K562 (cell line): ENCODE measurements around the gene IL13.

Experiments
- DNMT1 ChIP-seq: fragments of 450-650 bp; IDR thresholded peaks from 2 replicates; pipeline ENCODE4 v1.6.1; 2016; ENCODE audit warnings: antibody characterized with exemption, mild to moderate bottlenecking
- NFXL1 ChIP-seq: fragments of 450-650 bp; formaldehyde crosslinking; IDR thresholded peaks from 2 replicates; pipeline ENCODE4 v1.4.0; 2021; ENCODE audit warnings: mild to moderate bottlenecking
- TOE1 ChIP-seq, 2 experiments: fragments of 450-650 bp in 1 of 2; sonication (generic) in 1 of 2; formaldehyde crosslinking in 1 of 2; IDR thresholded peaks; 2 replicates each; pipeline versions ENCODE4 v1.7.1 to v1.8.0; 2016 to 2022; ENCODE audit warnings: borderline replicate concordance in 2 of 2, mild to moderate bottlenecking in 2 of 2, antibody characterized with exemption in 1 of 2, inconsistent platforms in 1 of 2, low read depth in 1 of 2, missing genetic modification reagents in 1 of 2, moderate library complexity in 1 of 2
- ZNF668 ChIP-seq: fragments of 250-450 bp; sonication (Bioruptor Pico); IDR thresholded peaks from 2 replicates; pipeline ENCODE4 v1.8.0; 2022; ENCODE audit warnings: mild to moderate bottlenecking, inconsistent platforms
- TF ChIP-seq, protein P1 (sequence below), 3 experiments: IDR thresholded peaks in 2 of 3; conservative IDR thresholded peaks in 1 of 3; 2 replicates each; pipeline ENCODE4 v1.5.1; 2011 to 2012; ENCODE audit warnings: low read length in 3 of 3, mild to moderate bottlenecking in 3 of 3, control low read depth in 2 of 3, improper control_type of control experiment in 1 of 3, inconsistent platforms in 1 of 3, low read depth in 1 of 3, mixed read lengths in 1 of 3, moderate library complexity in 1 of 3; ENCODE audit not compliant: insufficient read depth in 2 of 3
- TF ChIP-seq, protein P2 (sequence below): fragments of 200-800 bp; sonication (Bioruptor generic); IDR thresholded peaks from 2 replicates; pipeline ENCODE4 v1.6.1; 2016; ENCODE audit warnings: missing genetic modification characterization, missing compliant biosample characterization
- TF ChIP-seq, protein P3 (sequence below): sonication (generic); formaldehyde crosslinking; IDR thresholded peaks from 2 replicates; pipeline ENCODE4 v1.8.0; 2022; ENCODE audit warnings: mild to moderate bottlenecking, missing genetic modification reagents

DNA sequence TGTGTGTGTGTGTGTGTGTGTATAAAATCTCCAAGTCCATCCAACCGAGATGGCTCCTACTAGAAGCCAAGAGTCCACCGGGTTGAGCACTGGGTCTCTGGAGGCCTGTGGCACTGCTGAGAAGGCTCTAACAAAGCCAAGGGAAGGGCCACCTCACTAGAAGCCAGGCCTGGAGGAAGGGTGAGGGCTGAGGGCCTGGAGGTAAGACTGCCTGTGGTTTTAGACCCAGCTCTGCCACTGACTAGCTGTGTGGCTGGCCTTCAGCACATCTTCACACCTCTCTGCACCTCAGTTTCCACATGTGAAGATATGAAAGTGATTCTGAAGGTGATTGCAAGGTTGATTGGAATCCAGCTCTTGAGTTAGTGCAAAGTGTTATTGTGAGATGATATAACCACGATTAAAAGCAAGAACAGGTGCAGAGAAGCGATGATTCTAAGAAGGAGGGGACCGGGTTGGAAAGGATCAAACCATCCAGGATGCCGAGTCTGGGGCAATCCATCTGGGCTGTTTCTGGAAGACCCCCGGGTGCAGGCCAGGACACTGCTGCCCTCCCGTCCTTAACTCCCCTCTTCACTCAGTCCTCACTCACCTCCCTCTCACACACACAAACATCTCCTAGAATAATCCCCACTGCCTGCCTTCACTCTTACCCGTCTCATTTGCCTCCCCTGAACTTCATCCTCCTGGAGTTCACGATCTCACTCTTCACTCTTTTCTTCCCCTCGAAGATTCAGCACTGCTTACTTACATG lies 18.1 kb downstream of the IL13 start:
- TF ChIP-seq ZNF668, result no peak
- TF ChIP-seq, protein P1, sequence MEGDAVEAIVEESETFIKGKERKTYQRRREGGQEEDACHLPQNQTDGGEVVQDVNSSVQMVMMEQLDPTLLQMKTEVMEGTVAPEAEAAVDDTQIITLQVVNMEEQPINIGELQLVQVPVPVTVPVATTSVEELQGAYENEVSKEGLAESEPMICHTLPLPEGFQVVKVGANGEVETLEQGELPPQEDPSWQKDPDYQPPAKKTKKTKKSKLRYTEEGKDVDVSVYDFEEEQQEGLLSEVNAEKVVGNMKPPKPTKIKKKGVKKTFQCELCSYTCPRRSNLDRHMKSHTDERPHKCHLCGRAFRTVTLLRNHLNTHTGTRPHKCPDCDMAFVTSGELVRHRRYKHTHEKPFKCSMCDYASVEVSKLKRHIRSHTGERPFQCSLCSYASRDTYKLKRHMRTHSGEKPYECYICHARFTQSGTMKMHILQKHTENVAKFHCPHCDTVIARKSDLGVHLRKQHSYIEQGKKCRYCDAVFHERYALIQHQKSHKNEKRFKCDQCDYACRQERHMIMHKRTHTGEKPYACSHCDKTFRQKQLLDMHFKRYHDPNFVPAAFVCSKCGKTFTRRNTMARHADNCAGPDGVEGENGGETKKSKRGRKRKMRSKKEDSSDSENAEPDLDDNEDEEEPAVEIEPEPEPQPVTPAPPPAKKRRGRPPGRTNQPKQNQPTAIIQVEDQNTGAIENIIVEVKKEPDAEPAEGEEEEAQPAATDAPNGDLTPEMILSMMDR (IDR thresholded peaks at IDR 0.05 in 2 of 3, conservative IDR thresholded peaks at IDR 0.05 in 1 of 3; ENCODE audit: insufficient read depth in 2 of 3, low read depth in 1 of 3, low read length in 3 of 3), result no peak
- TF ChIP-seq, protein P2, sequence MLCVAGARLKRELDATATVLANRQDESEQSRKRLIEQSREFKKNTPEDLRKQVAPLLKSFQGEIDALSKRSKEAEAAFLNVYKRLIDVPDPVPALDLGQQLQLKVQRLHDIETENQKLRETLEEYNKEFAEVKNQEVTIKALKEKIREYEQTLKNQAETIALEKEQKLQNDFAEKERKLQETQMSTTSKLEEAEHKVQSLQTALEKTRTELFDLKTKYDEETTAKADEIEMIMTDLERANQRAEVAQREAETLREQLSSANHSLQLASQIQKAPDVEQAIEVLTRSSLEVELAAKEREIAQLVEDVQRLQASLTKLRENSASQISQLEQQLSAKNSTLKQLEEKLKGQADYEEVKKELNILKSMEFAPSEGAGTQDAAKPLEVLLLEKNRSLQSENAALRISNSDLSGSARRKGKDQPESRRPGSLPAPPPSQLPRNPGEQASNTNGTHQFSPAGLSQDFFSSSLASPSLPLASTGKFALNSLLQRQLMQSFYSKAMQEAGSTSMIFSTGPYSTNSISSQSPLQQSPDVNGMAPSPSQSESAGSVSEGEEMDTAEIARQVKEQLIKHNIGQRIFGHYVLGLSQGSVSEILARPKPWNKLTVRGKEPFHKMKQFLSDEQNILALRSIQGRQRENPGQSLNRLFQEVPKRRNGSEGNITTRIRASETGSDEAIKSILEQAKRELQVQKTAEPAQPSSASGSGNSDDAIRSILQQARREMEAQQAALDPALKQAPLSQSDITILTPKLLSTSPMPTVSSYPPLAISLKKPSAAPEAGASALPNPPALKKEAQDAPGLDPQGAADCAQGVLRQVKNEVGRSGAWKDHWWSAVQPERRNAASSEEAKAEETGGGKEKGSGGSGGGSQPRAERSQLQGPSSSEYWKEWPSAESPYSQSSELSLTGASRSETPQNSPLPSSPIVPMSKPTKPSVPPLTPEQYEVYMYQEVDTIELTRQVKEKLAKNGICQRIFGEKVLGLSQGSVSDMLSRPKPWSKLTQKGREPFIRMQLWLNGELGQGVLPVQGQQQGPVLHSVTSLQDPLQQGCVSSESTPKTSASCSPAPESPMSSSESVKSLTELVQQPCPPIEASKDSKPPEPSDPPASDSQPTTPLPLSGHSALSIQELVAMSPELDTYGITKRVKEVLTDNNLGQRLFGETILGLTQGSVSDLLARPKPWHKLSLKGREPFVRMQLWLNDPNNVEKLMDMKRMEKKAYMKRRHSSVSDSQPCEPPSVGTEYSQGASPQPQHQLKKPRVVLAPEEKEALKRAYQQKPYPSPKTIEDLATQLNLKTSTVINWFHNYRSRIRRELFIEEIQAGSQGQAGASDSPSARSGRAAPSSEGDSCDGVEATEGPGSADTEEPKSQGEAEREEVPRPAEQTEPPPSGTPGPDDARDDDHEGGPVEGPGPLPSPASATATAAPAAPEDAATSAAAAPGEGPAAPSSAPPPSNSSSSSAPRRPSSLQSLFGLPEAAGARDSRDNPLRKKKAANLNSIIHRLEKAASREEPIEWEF, result no peak
- TF ChIP-seq DNMT1, result no peak
- TF ChIP-seq, protein P3, sequence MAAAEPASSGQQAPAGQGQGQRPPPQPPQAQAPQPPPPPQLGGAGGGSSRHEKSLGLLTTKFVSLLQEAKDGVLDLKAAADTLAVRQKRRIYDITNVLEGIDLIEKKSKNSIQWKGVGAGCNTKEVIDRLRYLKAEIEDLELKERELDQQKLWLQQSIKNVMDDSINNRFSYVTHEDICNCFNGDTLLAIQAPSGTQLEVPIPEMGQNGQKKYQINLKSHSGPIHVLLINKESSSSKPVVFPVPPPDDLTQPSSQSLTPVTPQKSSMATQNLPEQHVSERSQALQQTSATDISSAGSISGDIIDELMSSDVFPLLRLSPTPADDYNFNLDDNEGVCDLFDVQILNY, result no peak
- no peak for TF ChIP-seq TOE1 (IDR thresholded peaks at IDR 0.05; ENCODE audit: borderline replicate concordance)
- no peak for TF ChIP-seq TOE1 (CRISPR knock-in tag; IDR thresholded peaks at IDR 0.05; ENCODE audit: borderline replicate concordance, low read depth)
- TF ChIP-seq NFXL1 (CRISPR knock-in tag), result no peak
